Measurements from ENCODE around the gene PRADC1. TPM values are rescaled to one million over a fixed set of nuclear protein-coding genes. Genes with fewer than 3 reads are reported as not detected.
A peak's percentile ranks its signal among the peaks of the same experiment; 100 is the strongest.

The PRADC1 gene
- total RNA-seq, 1 experiment from 2014 or later: 8.6 TPM

- Histone ChIP-seq H4K20me1 (ENCODE audit: insufficient read depth) (no peaks in the 10 kb centered on the region), H3K9ac (ENCODE audit: low read length) (peak overlapping the region; percentile 79), H3K4me2 (ENCODE audit: low read length) (peak overlapping the region; percentile 98), H3K4me3 (replicated peaks in 1 of 2; ENCODE audit: low read depth in 1 of 2, low read length in 2 of 2) (peak overlapping the region; percentile 72 to 75), H3K36me3 (ENCODE audit: control insufficient read depth in 1 of 2, insufficient read depth in 2 of 2, low read length in 2 of 2) (peaks cover 4 to 11% of the 10 kb centered on the region in 2 experiments; a peak in 3 of 4 replicates), H3K79me2 (ENCODE audit: insufficient read depth, low read length) (peaks cover 37% of the 10 kb centered on the region), H2AFZ (ENCODE audit: low read depth, low read length, poor library complexity, severe bottlenecking) (no peak overlapping the region), H3K9me2 (ENCODE audit: insufficient read depth) (no peaks in the 10 kb centered on the region), H3K27ac (ENCODE audit: low read depth, low read length) (peak overlapping the region; percentile 94), H3K4me1 (ENCODE audit: control insufficient read depth in 1 of 2, insufficient read depth in 2 of 2, low read length in 2 of 2) (peaks cover 8 to 33% of the 10 kb centered on the region in 2 experiments), H3K27me3 (ENCODE audit: insufficient read depth, low read length) (no peaks in the 10 kb centered on the region), H3K9me3 (ENCODE audit: control insufficient read depth in 1 of 2, insufficient read depth in 1 of 2, low read depth in 1 of 2, low read length in 2 of 2) (no peaks in the 10 kb centered on the region)
- CTCF ChIA-PET: interaction anchor here (1.4 to 2.2 kb wide), 3 partner anchors 12 to 91 kb away, joined by 6 to 10 read pairs (median 9); no protein-coding TSS in a partner anchor
- ATAC-seq: peak; percentile 85
- POLR2A ChIA-PET: interaction anchor here (1.3 to 1.4 kb wide), 2 partner anchors 21 to 35 kb away, joined by 8 read pairs; partner anchors contain the start of genes CCT7 and PRADC1
- RAD21 ChIA-PET (ENCODE audit: low non-redundant PET in 1 of 2, low total read pairs in 2 of 2, uncharacterized antibody in 2 of 2, unreplicated experiment in 2 of 2): interaction anchor here in 1 of 2 experiments (1.7 kb wide), 1 partner anchor 91 kb away, joined by 3 read pairs; no protein-coding TSS in a partner anchor
- BruUV-seq (replicated peaks): no TSS peak
- DNase-seq (ENCODE audit: low read depth, low spot score): peak; percentile 82
- intact Hi-C loops (cut with micrococcal nuclease): no loop called here
- TF ChIP-seq EGR1 (IDR thresholded peaks at IDR 0.05; ENCODE audit: low read depth) (peak; percentile 64), ZFX (IDR thresholded peaks at IDR 0.05) (peak; percentile 98), POLR2AphosphoS5 (IDR thresholded peaks at IDR 0.05; ENCODE audit: low read depth, low read length) (peak; percentile 91), EZH2 (IDR thresholded peaks at IDR 0.05) (no peak), YY1 (IDR thresholded peaks at IDR 0.05; ENCODE audit: extremely low read depth, insufficient replicate concordance, low read depth, low read length) (no peak), MAX (IDR thresholded peaks at IDR 0.05) (peak; percentile 74), ZNF274 (IDR thresholded peaks at IDR 0.05; ENCODE audit: low read depth, low read length) (no peak), CBX3 (IDR thresholded peaks at IDR 0.05; ENCODE audit: low read depth) (peak; percentile 40; the same call in 1 of the 2 replicates), CEBPB (IDR thresholded peaks at IDR 0.05; ENCODE audit: low read depth) (no peak), ATF3 (IDR thresholded peaks at IDR 0.05) (no peak), SP1 (IDR thresholded peaks at IDR 0.05; ENCODE audit: low read depth) (no peak), EZH2phosphoT487 (IDR thresholded peaks at IDR 0.05; ENCODE audit: borderline replicate concordance) (no peak), JUND (IDR thresholded peaks at IDR 0.05) (peak; percentile 50), POLR2A (IDR thresholded peaks at IDR 0.05; ENCODE audit: borderline replicate concordance, extremely low read depth, insufficient read depth, insufficient read length) (peak; percentile 68), SIN3A (IDR thresholded peaks at IDR 0.05; ENCODE audit: low read depth) (peak; percentile 81), CTCF (IDR thresholded peaks at IDR 0.05 in 2 of 3, conservative IDR thresholded peaks at IDR 0.05 in 1 of 3; ENCODE audit: borderline replicate concordance in 1 of 3, insufficient read depth in 1 of 3, low read depth in 2 of 3, low read length in 2 of 3) (peak in 2 of 3 experiments; percentile 36 to 37; a peak in 4 of 6 replicates), ELF1 (IDR thresholded peaks at IDR 0.05; ENCODE audit: borderline replicate concordance, low read depth) (no peak), TCF7L2 (IDR thresholded peaks at IDR 0.05; ENCODE audit: borderline replicate concordance, extremely low read depth, insufficient read depth, insufficient read length) (peak; percentile 13), REST (IDR thresholded peaks at IDR 0.05; ENCODE audit: low read depth) (no peak), SRF (IDR thresholded peaks at IDR 0.05; ENCODE audit: low read depth) (no peak), RAD21 (IDR thresholded peaks at IDR 0.05; ENCODE audit: low read depth) (no peak; the same call in 1 of the 2 replicates), FOSL1 (IDR thresholded peaks at IDR 0.05; ENCODE audit: low read depth) (no peak)
These were observed 36.0 kb upstream of the PRADC1 start for GRCh38 chr2:73268830-73269685.

Data from HCT116 (cell line).